K562 (cell line): ENCODE measurements around the gene PRKCB. TPM values are rescaled to one million over a fixed set of nuclear protein-coding genes. Genes with fewer than 3 reads are reported as not detected.

Source experiments
- ATAC-seq: fragments of 200-7000 bp; cut with Tn5 transposase; 3 replicates; pipeline ENCODE4 v1.9.1; 2020; ENCODE audit warnings: moderate library complexity
- BruUV-seq: library from RNA; stranded (reverse); fragments of 400-500 nt; replicated peaks from 2 replicates; lab custom pipeline; 2021; lab: Mats Ljungman, UMichigan
- CTCF ChIA-PET: fragments of 300-600 bp; formaldehyde crosslinking; extraction: SDS; loops from one replicate; lab custom pipeline; 2021; ENCODE audit warnings: low intra/inter-chr PET ratio; lab: Yijun Ruan, JAX
- POLR2A ChIA-PET: fragments of 300-600, 350-650 bp; sonication (Branson Sonifier 250); formaldehyde crosslinking; extraction: SDS; loops from one replicate; lab custom pipeline; 2021; ENCODE audit warnings: antibody characterized with exemption, inconsistent platforms; lab: Yijun Ruan, JAX
- DNase-seq, 4 experiments: peaks; one replicate each; pipeline versions ENCODE4 v3.0.0 to v3.0.0-alpha.2; 2011 to 2018; ENCODE audit warnings: low spot score in 3 of 4, mixed read lengths in 3 of 4; ENCODE audit errors: extremely low read depth in 1 of 4
- FAIRE-seq: peaks from 2 replicates; lab custom pipeline; 2011; peaks lifted over from hg19 to GRCh38; lab: Jason Lieb, UNC
- H2AFZ ChIP-seq: 2 replicates; pipeline ENCODE4 v1.6.0; 2011; ENCODE audit warnings: low read depth, low read length, control low read depth, inconsistent platforms
- H3K27ac ChIP-seq: fragments of 200-600 bp; 3 replicates; pipeline ENCODE4 v1.8.0; 2011; ENCODE audit warnings: low read depth, mild to moderate bottlenecking, control low read depth, inconsistent platforms, low read length, moderate library complexity, mixed read lengths; ENCODE audit errors: extremely low read depth
- H3K27me3 ChIP-seq, 2 experiments: fragments of 300-600 bp in 1 of 2; 2 replicates in 1 of 2; 3 replicates in 1 of 2; pipeline versions ENCODE4 v1.6.0 to v1.8.0; 2011; ENCODE audit warnings: inconsistent platforms in 2 of 2, low read length in 2 of 2, mild to moderate bottlenecking in 1 of 2, mixed read lengths in 1 of 2, moderate library complexity in 1 of 2; ENCODE audit not compliant: control insufficient read depth in 2 of 2, insufficient read depth in 2 of 2
- H3K36me3 ChIP-seq: fragments of 300-600 bp; 3 replicates; pipeline ENCODE4 v1.8.0; 2011; ENCODE audit warnings: mild to moderate bottlenecking, low read length, inconsistent platforms; ENCODE audit not compliant: control insufficient read depth, insufficient read depth
- H3K4me1 ChIP-seq, 2 experiments: fragments of 200-600 bp in 1 of 2; replicated peaks in 1 of 2; 2 replicates in 1 of 2; 3 replicates in 1 of 2; pipeline versions ENCODE4 v1.5.1 to v1.8.0; 2011; ENCODE audit warnings: inconsistent platforms in 2 of 2, low read length in 2 of 2, mild to moderate bottlenecking in 1 of 2, mixed read lengths in 1 of 2, moderate library complexity in 1 of 2; ENCODE audit not compliant: control insufficient read depth in 2 of 2, insufficient read depth in 2 of 2
- H3K4me2 ChIP-seq: 2 replicates; pipeline ENCODE4 v1.6.1; 2011; ENCODE audit warnings: low read length, control low read depth, inconsistent platforms, mixed read lengths; ENCODE audit not compliant: insufficient read depth
- H3K4me3 ChIP-seq: fragments of 200-600 bp; sonication (generic), shearing (Covaris generic); 2 replicates; pipeline ENCODE4 v1.5.1; 2016; ENCODE audit warnings: control low read depth, inconsistent platforms
- H3K79me2 ChIP-seq: fragments of 200-600 bp; 3 replicates; pipeline ENCODE4 v1.8.0; 2011; ENCODE audit warnings: low read length, inconsistent platforms; ENCODE audit not compliant: control insufficient read depth, insufficient read depth
- H3K9ac ChIP-seq, 2 experiments: 2 replicates each; pipeline versions ENCODE4 v1.6.0 to v1.6.1; 2011; ENCODE audit warnings: low read depth in 2 of 2, low read length in 2 of 2, control low read depth in 1 of 2, inconsistent platforms in 1 of 2, mild to moderate bottlenecking in 1 of 2, mixed read lengths in 1 of 2; ENCODE audit not compliant: insufficient read depth in 1 of 2
- H3K9me1 ChIP-seq: one replicate; pipeline ENCODE4 v1.6.0; 2011; ENCODE audit warnings: inconsistent platforms, mild to moderate bottlenecking, low read length, moderate library complexity; ENCODE audit not compliant: control insufficient read depth, insufficient read depth
- H3K9me3 ChIP-seq: replicated peaks from 2 replicates; pipeline ENCODE4 v1.5.1; 2011; ENCODE audit warnings: low read depth, low read length, inconsistent platforms; ENCODE audit not compliant: control insufficient read depth, insufficient read depth
- H4K20me1 ChIP-seq: replicated peaks from 2 replicates; pipeline ENCODE4 v1.6.1; 2011; ENCODE audit warnings: low read length, inconsistent platforms, mixed read lengths; ENCODE audit not compliant: control insufficient read depth, insufficient read depth
- AFF1 ChIP-seq, 2 experiments: fragments of 450-650 bp; IDR thresholded peaks; 2 replicates each; pipeline ENCODE4 v1.6.1; 2018; ENCODE audit warnings: mild to moderate bottlenecking in 2 of 2, low read depth in 1 of 2; ENCODE audit not compliant: partially characterized antibody in 2 of 2
- DNMT1 ChIP-seq: fragments of 450-650 bp; IDR thresholded peaks from 2 replicates; pipeline ENCODE4 v1.6.1; 2016; ENCODE audit warnings: antibody characterized with exemption, mild to moderate bottlenecking
- FIP1L1 ChIP-seq: fragments of 200-400 bp; formaldehyde crosslinking; IDR thresholded peaks from 2 replicates; pipeline ENCODE4 v1.6.1; 2018; ENCODE audit warnings: mild to moderate bottlenecking, low read depth, low read length; ENCODE audit not compliant: poor library complexity, severe bottlenecking
- NFRKB ChIP-seq: fragments of 450-650 bp; IDR thresholded peaks from 2 replicates; pipeline ENCODE4 v1.6.1; 2016; ENCODE audit warnings: low read depth
- RBM17 ChIP-seq: fragments of 200-400 bp; formaldehyde crosslinking; IDR thresholded peaks from 2 replicates; pipeline ENCODE4 v1.6.1; 2017; ENCODE audit warnings: low read depth, mild to moderate bottlenecking, low read length, borderline replicate concordance
- SNIP1 ChIP-seq: fragments of 450-650 bp; IDR thresholded peaks from 2 replicates; pipeline ENCODE4 v1.7.1; 2017; ENCODE audit warnings: low read depth, mild to moderate bottlenecking
- SRSF7 ChIP-seq: fragments of 200-400 bp; formaldehyde crosslinking; optimal IDR thresholded peaks from 2 replicates; pipeline ENCODE3; 2017; ENCODE audit warnings: mild to moderate bottlenecking, low read depth, low read length
- SRSF9 ChIP-seq: fragments of 200-400 bp; formaldehyde crosslinking; IDR thresholded peaks from 2 replicates; pipeline ENCODE4 v1.6.1; 2017; ENCODE audit warnings: low read depth, low read length, borderline replicate concordance
- TAF9B ChIP-seq: fragments of 450-650 bp; IDR thresholded peaks from 2 replicates; pipeline ENCODE4 v1.6.1; 2018; ENCODE audit warnings: mild to moderate bottlenecking; ENCODE audit not compliant: partially characterized antibody
- THRAP3 ChIP-seq: fragments of 450-650 bp; IDR thresholded peaks from 2 replicates; pipeline ENCODE4 v1.6.1; 2016; ENCODE audit warnings: mild to moderate bottlenecking, inconsistent platforms, borderline replicate concordance
- ZNF184 ChIP-seq: sonication (generic); formaldehyde crosslinking; IDR thresholded peaks from 2 replicates; pipeline ENCODE4 v1.5.0; 2020; ENCODE audit warnings: missing genetic modification reagents
- ZNF212 ChIP-seq: fragments of 450-650 bp; formaldehyde crosslinking; IDR thresholded peaks from 2 replicates; pipeline ENCODE4 v1.4.0; 2020; ENCODE audit warnings: mild to moderate bottlenecking
- ZNF232 ChIP-seq: sonication (generic); formaldehyde crosslinking; IDR thresholded peaks from 2 replicates; pipeline ENCODE4 v1.8.0; 2022; ENCODE audit warnings: mild to moderate bottlenecking, missing genetic modification reagents
- ZNF707 ChIP-seq: fragments of 250-450 bp; sonication (Bioruptor Pico); conservative IDR thresholded peaks from 2 replicates; pipeline ENCODE4 v1.8.0; 2022; ENCODE audit warnings: inconsistent platforms, mild to moderate bottlenecking, moderate library complexity
- WGBS: fragments of 100-300 bp; shearing (Covaris generic); methylation state at CpG from one replicate; pipeline ENCODE4 v1.1.6; 2016; ENCODE audit warnings: low coverage, mixed read lengths; ENCODE audit not compliant: insufficient coverage; ENCODE audit errors: missing lambda C conversion rate; 5-methylcytosine and 5-hydroxymethylcytosine counted together
- in situ Hi-C: fragments of 300-500 bp; cut with MboI; formaldehyde crosslinking; loops from 4 replicates; pipeline ENCODE4 v1.15.0; 2018; ENCODE audit warnings: inconsistent platforms, mixed read lengths
- intact Hi-C: fragments of 100-400 bp; cut with micrococcal nuclease; formaldehyde crosslinking; loops from 2 replicates; pipeline ENCODE4 v1.14.2; 2022
- polyA plus RNA-seq, 8 experiments: library from polyadenylated mRNA; depleted of rRNA in 4 of 8; stranded (reverse) in 5 of 8; unstranded in 3 of 8; fragments of >200 nt; fragmentation: Nextera tagmentation in 2 of 8; fragmentation: Illumina TruSeq in 1 of 8; extraction: Ambion mirVana in 2 of 8; extraction: Trizol in 1 of 8; gene quantifications; 2 replicates each; pipeline versions ENCODE4 v1.2.1 to v1.2.3, GENCODE V29; 2011 to 2014; ENCODE audit warnings: inconsistent platforms in 1 of 8, missing spikeins in 1 of 8
- total RNA-seq, 7 experiments: library from RNA; depleted of rRNA in 6 of 7; stranded (reverse); fragments of >200 nt in 6 of 7; fragmentation: Illumina TruSeq in 2 of 7; extraction: Trizol in 2 of 7; gene quantifications; 2 replicates each; pipeline versions ENCODE4 v1.2.1 to v1.2.3, GENCODE V29; 2011 to 2021; ENCODE audit warnings: low replicate concordance in 1 of 7
- TF ChIP-seq, protein P1 (sequence below): IDR thresholded peaks from 2 replicates; pipeline ENCODE4 v1.6.1; 2014; ENCODE audit warnings: antibody characterized with exemption

The PRKCB gene
- total and polyA plus RNA-seq, 9 of the 15 experiments (the other 6 are each of a cell fraction or from before 2014, with no cell fraction given) = 49.9 to 276 (median 148) TPM

DNA sequence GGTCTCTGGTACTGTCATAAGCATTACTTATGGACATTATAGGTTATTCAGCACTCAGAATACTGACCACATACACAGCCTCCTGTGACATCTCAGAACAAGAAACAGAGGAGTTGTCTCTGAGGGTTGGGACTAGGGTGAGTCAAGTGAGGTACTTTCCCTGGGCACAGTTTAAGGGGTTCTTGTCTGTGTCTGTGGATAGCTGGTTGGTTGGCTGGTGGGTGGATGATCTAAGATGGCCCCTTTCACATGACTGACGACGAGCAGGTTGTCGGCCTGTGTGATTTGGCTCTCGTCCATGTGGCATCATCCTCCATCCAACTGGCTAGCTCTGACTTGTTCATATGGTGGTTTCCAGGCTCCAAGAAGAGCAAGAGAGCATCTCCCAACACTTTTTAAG, 163.9 kb downstream of the PRKCB start:
- no TSS peak for BruUV-seq
- Histone ChIP-seq H2AFZ (no peak overlapping the region), H3K4me3 (no peak overlapping the region), H3K9ac (no peak overlapping the region), H3K4me1 (peaks cover 8 to 12% of the 10 kb centered on the region in 2 experiments; a peak in 3 of 5 replicates), H4K20me1 (no peaks in the 10 kb centered on the region; the same call in 1 of the 2 replicates), H3K27ac (no peak overlapping the region), H3K79me2 (peaks cover 54% of the 10 kb centered on the region), H3K9me1 (peaks cover 6% of the 10 kb centered on the region), H3K4me2 (no peak overlapping the region), H3K9me3 (no peaks in the 10 kb centered on the region), H3K36me3 (peaks cover 82% of the 10 kb centered on the region), H3K27me3 (no peaks in the 10 kb centered on the region)
- DNase-seq (no peak), FAIRE-seq (no peak), ATAC-seq (no peak)
- in situ Hi-C loops (no loop called here), intact Hi-C loops (no loop called here)
- ChIA-PET POLR2A (no interaction called here), CTCF (no interaction called here)
- 71% methylated on average over 4 of the region's 4 CpGs for WGBS
- TF ChIP-seq, protein P1, sequence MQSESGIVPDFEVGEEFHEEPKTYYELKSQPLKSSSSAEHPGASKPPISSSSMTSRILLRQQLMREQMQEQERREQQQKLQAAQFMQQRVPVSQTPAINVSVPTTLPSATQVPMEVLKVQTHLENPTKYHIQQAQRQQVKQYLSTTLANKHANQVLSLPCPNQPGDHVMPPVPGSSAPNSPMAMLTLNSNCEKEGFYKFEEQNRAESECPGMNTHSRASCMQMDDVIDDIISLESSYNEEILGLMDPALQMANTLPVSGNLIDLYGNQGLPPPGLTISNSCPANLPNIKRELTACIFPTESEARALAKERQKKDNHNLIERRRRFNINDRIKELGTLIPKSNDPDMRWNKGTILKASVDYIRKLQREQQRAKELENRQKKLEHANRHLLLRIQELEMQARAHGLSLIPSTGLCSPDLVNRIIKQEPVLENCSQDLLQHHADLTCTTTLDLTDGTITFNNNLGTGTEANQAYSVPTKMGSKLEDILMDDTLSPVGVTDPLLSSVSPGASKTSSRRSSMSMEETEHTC = no peak
- no peak for TF ChIP-seq NFRKB
- no peak for TF ChIP-seq SRSF7
- TF ChIP-seq TAF9B = no peak
- TF ChIP-seq ZNF707 (CRISPR knock-in tag) = no peak
- no peak for TF ChIP-seq AFF1 (IDR thresholded peaks at IDR 0.05; ENCODE audit: low read depth in 1 of 2, partially characterized antibody in 2 of 2)
- TF ChIP-seq FIP1L1 = no peak
- no peak for TF ChIP-seq ZNF212 (CRISPR knock-in tag)
- TF ChIP-seq DNMT1 = no peak
- no peak for TF ChIP-seq ZNF184 (CRISPR knock-in tag)
- TF ChIP-seq SRSF9 = no peak
- no peak for TF ChIP-seq RBM17
- no peak for TF ChIP-seq ZNF232
- no peak for TF ChIP-seq SNIP1
- no peak for TF ChIP-seq THRAP3
